Cerebellar nuclear complex (tissue), 1 donor: Measurements from ENCODE around the gene SMIM8.

Experiments
- DNase-seq, 2 experiments: peaks; one replicate each; lab custom pipeline; 2025; lab: John Stamatoyannopoulos, UW

Gene SMIM8

GRCh38 chr6:87391334-87391733 is 68.9 kb downstream of the SMIM8 start:
- no peak for DNase-seq
